GM12892 (cell line): ENCODE measurements around the gene SPIRE1.

Experiments
- POLR2A ChIP-seq: IDR thresholded peaks from 2 replicates; pipeline ENCODE4 v1.6.1; 2011; ENCODE audit warnings: low read depth, low read length, control low read depth
- POLR2AphosphoS5 ChIP-seq: IDR thresholded peaks from 2 replicates; pipeline ENCODE4 v1.6.1; 2011; ENCODE audit warnings: low read depth, low read length, control low read depth

GRCh38 chr18:12595571-12596255 lies 62.2 kb downstream of the SPIRE1 start:
- TF ChIP-seq POLR2AphosphoS5 (no peak), POLR2A (no peak)
